ENCODE results near the gene GPRC5B. TPM values are rescaled to one million over a fixed set of nuclear protein-coding genes. Genes with fewer than 3 reads are reported as not detected.

Gene GPRC5B
- total and polyA plus RNA-seq, 9 donors = 24.3 to 99.9 (median 46.9) TPM

GRCh38 chr16:19911747-19912454 lies 27.3 kb upstream of the GPRC5B start:
- no peak for DNase-seq
- Histone ChIP-seq H3K9me3 (no peaks in the 10 kb centered on the region), H3K27ac (no peak overlapping the region), H3K4me1 (ENCODE audit: insufficient read depth) (no peaks in the 10 kb centered on the region), H3K27me3 (no peaks in the 10 kb centered on the region), H3K36me3 (no peaks in the 10 kb centered on the region), H3K4me3 (no peak overlapping the region)
- no peak for TF ChIP-seq EP300 (IDR thresholded peaks at IDR 0.05)
- TF ChIP-seq CTCF (IDR thresholded peaks at IDR 0.05) = no peak
- WGBS, 3 donors = 60 to 65% (median 64%) methylated on average over 8 of the region's 8 CpGs
- intact Hi-C loops (cut with DNase I) = loop anchor here in 1 of 4 donors (10.0 kb wide), 1 partner anchor 453 kb away; no protein-coding TSS in a partner anchor

DNA sequence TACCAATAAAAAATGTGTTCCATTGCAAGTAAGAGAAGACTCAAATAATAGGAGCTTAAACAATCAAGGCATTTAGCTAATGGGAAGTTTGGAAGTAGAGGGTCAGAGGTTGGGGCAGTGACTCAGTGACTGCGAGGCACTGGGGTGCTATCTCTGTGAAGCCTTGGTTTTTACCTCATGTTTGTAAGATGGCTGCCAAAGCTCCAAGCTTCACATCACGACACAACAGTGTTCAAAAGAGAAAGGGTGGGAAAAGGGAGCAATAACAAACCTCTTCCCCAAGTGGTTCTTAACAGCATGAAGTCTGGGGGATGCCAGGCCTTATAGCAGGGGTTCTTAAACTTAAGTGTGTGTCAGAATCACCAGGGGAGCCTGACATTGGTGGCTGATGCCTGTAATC lies 26.6 kb upstream of the GPRC5B start:
- WGBS, 3 donors = 84 to 97% (median 85%) methylated on average over 2 of the region's 2 CpGs

DNA sequence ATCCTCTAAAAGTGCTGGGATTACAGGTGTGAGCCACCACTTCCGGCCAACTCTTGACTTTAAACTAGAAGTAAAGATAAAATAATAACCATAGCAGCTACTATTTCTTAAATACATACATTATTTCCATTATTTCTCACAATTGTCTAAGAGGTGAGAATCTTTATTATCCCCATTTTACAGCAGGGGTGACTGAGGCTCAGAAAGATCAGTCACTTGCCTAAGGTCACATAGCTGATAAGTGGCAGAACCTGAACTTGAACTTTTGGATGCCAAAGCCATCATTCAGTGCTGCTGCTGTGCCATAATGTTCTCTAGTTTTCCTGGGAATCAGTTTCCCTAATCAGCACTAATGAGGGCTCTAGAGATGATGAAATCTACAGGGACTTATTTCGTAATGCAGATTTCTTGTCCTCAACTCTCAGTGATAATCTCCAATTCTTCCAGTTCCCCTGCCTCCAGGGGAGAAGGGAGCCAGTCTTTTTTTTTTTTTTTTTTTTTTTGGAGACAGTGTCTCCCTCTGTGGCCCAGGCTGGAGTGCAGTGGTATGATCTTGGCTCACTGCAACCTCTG lies 25.2 kb upstream of the GPRC5B start:
- no peak for DNase-seq
- Histone ChIP-seq H3K4me1 (ENCODE audit: insufficient read depth) (no peaks in the 10 kb centered on the region), H3K36me3 (no peaks in the 10 kb centered on the region), H3K27ac (no peak overlapping the region), H3K27me3 (no peaks in the 10 kb centered on the region), H3K4me3 (no peak overlapping the region), H3K9me3 (no peaks in the 10 kb centered on the region)
- WGBS, 3 donors = 68 to 74% (median 69%) methylated on average over 2 of the region's 2 CpGs
- intact Hi-C loops (cut with DNase I) = loop anchor here in 3 of 4 donors (5.0 to 10.0 kb wide), 3 partner anchors 455 to 475 kb away; no protein-coding TSS in a partner anchor
- TF ChIP-seq POLR2A (IDR thresholded peaks at IDR 0.05) = no peak
- no peak for TF ChIP-seq EP300 (IDR thresholded peaks at IDR 0.05)
- TF ChIP-seq CTCF (IDR thresholded peaks at IDR 0.05) = no peak

More for the DNA sequence above, 26.6 kb upstream of the GPRC5B start:
- Histone ChIP-seq H3K27ac (no peak overlapping the region), H3K36me3 (no peaks in the 10 kb centered on the region), H3K4me1 (ENCODE audit: insufficient read depth) (no peaks in the 10 kb centered on the region), H3K4me3 (no peak overlapping the region), H3K27me3 (no peaks in the 10 kb centered on the region), H3K9me3 (no peaks in the 10 kb centered on the region)
- TF ChIP-seq CTCF (IDR thresholded peaks at IDR 0.05) (no peak), EP300 (IDR thresholded peaks at IDR 0.05) (no peak), POLR2A (IDR thresholded peaks at IDR 0.05) (no peak)
- intact Hi-C loops (cut with DNase I) = loop anchor here in 1 of 4 donors (10.0 kb wide), 1 partner anchor 454 kb away; no protein-coding TSS in a partner anchor
- DNase-seq = no peak

GRCh38 chr16:19908921-19909320 lies 24.3 kb upstream of the GPRC5B start:
- H3K36me3 ChIP-seq = no peaks in the 10 kb centered on the region
- H3K4me3 ChIP-seq = no peak overlapping the region
- intact Hi-C loops (cut with DNase I) = loop anchor here in 2 of 4 donors (5.0 to 10.0 kb wide), 2 partner anchors 473 to 476 kb away; no protein-coding TSS in a partner anchor
- H3K4me1 ChIP-seq (ENCODE audit: insufficient read depth) = no peaks in the 10 kb centered on the region
- no peaks in the 10 kb centered on the region for H3K9me3 ChIP-seq
- 63 to 80% (median 75%) methylated on average over 1 of the region's 1 CpG for WGBS, 3 donors
- no peak overlapping the region for H3K27ac ChIP-seq
- TF ChIP-seq EP300 (IDR thresholded peaks at IDR 0.05) = no peak
- no peak for TF ChIP-seq POLR2A (IDR thresholded peaks at IDR 0.05)
- TF ChIP-seq CTCF (IDR thresholded peaks at IDR 0.05) = no peak
- no peak for DNase-seq
- H3K27me3 ChIP-seq = no peaks in the 10 kb centered on the region
